K562 treated with DMSO at 1 percent for 48 hours (cell line): ENCODE results near the gene VWC2. TPM values are rescaled to one million over a fixed set of nuclear protein-coding genes. Genes with fewer than 3 reads are reported as not detected.

Source experiments
- total RNA-seq: library from RNA; unstranded; fragments of 300-600 nt; gene quantifications from 2 replicates; pipeline ENCODE4 v1.2.3, GENCODE V29; 2022; ENCODE audit warnings: low replicate concordance; ENCODE audit errors: extremely low read depth

The VWC2 gene
- total RNA-seq: not detected in 2 replicates

GRCh38 chr7:49773218-49773935, at the start of gene VWC2:
Gene VWC2 (plus strand): TSS chr7:49773638. CDS start chr7:49775436, 1,798 bp downstream.

